Dedifferentiated amniotic fluid mesenchymal stem cell (primary cell): ENCODE data around the gene MRPS25.

Source experiments
- DNase-seq: peaks from one replicate; pipeline ENCODE4 v3.0.0-alpha.2; 2016; ENCODE audit errors: extremely low spot score

MRPS25 gene

DNA sequence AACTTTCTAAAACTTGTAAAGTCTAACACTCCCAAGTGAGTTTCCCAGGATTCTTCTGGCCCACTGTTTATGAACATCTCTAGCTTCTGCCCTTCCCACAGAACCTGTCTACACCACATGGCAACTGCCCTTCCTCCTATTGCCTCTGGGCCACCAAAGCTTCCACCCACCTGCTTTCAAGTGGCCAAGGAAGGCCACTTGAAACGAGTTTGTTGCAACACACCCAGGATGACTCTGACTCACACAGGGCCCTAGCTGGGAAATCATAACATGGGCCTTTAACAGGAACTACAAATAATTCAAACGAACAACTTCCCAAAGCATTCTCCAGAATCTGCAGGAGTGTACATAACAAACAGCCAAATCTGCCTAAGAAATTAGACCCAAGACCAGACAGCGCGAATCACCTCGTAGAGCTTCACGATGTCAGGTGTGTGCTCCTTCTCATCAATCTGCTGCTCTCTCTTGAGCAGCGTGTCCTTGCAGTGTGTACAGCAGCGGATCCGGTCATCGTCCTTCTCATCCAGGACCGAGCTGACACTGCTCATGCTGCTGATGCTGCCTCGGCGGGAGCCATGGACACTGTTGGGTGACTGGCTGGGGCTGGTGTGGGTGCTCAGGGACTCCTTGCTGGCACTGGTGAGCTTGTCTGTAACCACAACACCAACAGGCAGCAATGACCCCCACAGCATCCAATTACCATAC, 17.0 kb upstream of the MRPS25 start:
- no peak for DNase-seq

DNA sequence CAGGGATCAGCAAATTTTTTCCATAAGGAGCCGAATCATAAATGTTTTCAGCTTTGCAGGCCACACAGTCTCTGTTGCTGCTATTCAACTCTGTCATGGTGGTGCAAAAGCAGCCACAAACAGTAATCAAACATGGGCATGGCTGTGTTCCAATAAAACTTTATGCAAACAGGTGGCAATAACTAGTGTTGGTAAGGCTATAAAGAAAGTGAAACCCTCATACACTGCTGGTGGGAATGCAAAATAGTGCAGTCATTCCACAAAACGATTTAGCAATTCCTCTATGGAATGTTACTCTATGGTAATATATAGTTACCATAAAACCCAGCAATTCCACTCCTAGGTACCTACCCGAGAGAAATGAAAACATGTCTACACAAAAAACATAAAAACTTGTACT, 14.0 kb upstream of the MRPS25 start:
- DNase-seq: no peak

DNA sequence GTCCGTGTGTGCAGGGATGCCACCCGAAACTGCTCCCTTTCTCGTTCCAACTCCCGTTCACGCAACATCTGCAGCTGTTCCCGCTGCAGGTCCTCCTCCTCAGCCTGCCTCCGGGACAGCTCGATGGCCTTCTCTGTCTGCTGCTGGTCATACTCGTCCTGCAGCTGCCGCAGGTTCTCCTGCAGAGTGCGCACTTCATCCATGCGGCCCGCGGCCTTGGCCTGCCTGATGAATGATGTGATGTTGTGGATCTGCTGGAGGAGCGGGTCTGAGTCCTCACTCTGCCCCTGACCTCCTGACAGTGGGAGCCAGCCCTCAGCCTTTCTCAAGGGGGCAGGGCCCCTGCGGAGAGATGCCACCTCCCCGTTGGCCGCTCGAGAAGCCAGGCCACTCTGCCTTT, 9.4 kb upstream of the MRPS25 start:
- no peak for DNase-seq

GRCh38 chr3:15071699-15072098, 6.6 kb upstream of the MRPS25 start:
- DNase-seq: no peak

- no peak for DNase-seq
These were observed 4.3 kb upstream of the MRPS25 start for GRCh38 chr3:15069441-15069840.

GRCh38 chr3:15066467-15066866, 1.4 kb upstream of the MRPS25 start:
- DNase-seq: no peak

GRCh38 chr3:15065550-15066007, 464 bp upstream of the MRPS25 start:
- DNase-seq: no peak

GRCh38 chr3:15064299-15064834, 748 bp downstream of the MRPS25 start:
- DNase-seq: peak; percentile 26

- no peak for DNase-seq
These were observed 1.3 kb downstream of the MRPS25 start for GRCh38 chr3:15063656-15064286.

DNA sequence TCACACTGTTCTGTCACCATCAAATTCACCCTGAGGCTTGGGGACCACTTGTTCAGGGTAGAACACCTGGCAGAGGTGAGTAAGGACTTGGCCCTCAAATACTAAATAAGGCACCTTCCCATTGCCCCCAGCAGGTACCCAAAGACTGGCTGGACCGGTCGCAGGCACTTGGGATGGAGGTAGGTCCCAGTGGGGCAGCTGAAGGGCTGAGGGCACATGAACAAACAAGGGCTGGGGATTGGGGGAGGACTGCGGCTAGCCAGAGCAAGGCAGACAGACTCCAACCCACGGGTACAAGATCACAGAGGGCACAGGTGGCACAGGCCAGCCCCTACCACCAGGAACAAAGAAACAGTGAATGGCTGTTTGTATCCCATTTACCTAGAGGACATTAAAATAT, 1.9 kb downstream of the MRPS25 start:
- DNase-seq: no peak

DNA sequence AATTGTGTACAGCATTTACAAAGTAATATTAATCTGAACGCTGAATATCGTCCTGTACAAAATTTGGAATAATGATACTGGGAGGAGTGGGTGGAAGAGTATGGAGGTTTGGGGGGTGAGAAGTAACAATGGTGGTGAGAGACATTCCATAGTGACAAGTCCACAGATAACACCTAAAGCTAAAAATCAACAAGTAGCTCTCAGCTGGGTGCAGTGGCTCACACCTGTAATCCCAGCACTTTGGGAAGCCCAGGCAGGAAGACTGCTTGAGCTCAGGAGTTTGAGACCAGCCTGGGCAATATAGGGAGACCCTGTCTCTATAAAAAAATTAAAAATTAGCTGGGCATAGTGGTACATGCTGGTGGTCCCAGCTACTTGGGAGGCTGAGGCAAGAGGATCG, 5.1 kb downstream of the MRPS25 start:
- DNase-seq: no peak

- no peak for DNase-seq
These were observed 8.3 kb downstream of the MRPS25 start for GRCh38 chr3:15056676-15057404.

DNA sequence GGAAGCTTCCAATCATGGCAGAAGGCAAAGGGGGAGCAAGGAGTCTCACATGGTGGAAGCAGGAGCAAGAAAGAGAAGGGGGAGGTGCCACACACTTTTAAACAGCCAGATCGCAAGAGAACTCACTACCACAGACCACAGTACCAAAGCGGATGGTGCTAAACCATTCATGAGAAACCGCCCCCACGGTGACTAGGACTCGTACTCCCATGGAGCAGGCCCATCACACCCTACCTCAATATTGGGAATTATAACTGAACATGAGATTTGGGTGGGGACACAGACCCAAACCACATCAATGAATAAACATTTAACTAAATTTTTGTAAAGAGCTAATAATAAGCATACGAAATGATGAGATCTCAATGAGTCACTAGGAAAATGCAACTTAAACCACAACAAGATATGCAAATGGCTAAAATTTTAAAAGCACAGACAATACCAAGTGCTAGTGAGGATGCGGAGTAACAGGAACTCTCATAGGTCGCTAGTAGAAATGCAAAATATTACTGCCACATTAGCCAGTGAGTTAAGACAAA, 10.0 kb downstream of the MRPS25 start:
- DNase-seq: no peak

DNA sequence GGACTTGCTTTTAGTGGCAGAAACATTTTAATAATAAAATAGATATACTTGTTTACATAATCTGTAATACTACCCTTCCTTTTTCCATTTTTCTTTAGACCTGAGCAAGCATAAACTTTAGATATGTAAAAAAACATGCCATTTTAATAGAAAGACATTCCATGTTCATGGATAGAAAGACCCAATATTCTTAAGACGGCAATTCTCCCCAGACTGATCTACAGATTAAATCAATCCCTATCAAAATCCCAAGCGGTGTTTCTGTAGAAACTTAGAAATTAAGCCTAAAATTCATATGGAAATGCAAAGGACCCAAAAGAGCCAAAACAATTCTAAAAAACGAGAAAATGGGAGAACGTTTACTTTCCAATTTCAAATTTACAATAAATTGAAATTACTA, 11.6 kb downstream of the MRPS25 start:
- DNase-seq: no peak

DNA sequence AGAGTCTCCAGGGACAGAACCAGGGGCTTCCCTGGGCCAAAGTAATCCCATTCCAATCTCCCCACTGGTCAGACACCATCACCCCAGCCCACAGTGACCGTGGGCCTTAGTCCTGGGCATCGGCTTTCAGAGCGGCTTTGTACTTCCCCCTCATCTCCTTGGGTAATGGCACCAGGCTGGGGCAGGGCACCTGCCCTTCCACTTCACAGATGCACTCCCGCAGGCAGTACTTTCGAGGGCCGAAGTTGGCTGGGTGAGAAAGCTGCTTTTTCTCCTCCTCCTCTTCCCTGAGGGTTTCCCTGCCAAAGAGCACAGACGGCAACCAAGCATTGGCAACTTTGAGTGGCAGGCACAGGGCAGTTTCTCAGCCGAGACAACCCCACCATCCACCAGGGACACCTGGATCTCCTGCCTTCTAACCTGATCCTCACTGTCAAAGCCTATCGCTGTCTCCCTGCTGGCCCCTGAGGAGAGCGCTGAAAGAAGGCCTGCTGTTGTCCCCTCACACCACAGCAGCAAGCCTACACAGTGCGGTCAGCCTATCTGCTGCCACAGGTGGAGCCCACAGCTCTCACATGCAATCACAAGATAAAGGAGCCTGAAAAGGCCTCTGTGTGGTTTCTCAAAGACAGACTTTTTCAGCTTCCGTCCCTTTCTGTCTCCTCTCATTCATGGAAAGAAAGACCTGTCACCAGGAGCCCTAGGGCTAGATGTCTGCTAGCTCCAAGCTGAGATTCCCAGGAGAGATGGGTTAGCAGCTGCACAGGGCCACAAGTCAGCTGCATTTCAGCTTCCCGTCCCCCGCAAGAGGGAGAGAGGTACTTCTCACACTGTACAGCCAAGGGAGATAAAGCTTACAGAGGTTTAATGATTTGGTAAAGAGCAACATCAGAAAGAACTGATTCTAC, 12.5 kb downstream of the MRPS25 start:
- no peak for DNase-seq

DNA sequence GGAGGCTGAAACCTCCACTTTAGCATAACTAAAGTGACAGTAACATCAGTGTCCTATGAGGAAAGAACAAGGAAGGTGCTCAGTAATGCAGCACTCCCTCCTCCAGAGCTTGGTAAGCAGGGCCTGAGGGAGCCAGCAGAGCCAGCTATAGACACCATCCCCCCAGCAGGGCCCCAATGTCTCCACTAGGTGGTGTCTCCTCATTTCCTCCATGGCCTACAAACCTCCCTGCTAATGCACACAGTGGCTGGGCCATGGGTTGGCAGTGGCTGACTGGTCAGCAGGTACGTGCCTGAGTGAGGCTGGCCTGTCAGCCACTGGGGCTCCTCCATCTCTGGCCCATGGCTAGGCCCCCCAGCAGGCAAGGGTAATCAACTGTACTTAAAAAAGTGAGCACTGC, 13.6 kb downstream of the MRPS25 start:
- DNase-seq: no peak

- DNase-seq: no peak
These were observed 14.6 kb downstream of the MRPS25 start for GRCh38 chr3:15050405-15051092.

DNA sequence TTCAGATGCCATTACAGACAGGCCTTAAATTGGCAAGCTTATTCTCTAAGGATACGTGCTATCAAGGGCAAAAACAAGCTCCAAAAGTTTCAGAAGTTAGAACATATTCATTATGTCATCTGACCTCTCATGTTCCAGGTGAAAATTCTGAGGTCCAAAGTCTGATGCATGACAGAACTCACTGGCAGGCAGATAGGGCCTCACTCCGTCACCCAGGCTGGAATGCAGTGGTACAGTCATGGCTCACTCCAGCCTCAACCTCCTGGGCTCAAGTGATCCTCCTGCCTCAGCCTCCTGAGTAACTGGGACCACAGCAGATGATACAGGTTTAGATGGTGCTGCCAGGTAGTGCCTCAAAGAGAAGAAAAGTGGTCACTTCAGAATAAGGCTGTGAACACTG, 15.5 kb downstream of the MRPS25 start:
- DNase-seq: no peak

DNA sequence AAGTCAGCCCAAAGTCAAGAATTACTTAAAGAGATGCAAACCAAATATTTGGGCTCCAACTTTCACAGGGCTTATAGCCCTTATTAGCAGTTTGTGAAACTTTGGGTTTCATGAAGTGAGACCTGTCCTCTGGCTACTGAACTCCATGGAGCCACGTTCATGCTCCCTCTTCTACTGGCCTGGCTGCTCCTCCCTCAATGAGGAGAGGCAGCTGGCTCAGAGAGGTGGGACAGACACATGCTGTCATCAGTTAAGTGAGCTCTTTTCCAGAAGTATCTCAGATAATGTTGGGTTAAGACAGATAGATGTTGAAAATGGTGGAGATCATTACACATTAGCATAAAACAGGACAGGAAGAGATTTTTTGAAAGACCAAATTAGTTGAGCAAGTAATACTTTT, 19.4 kb downstream of the MRPS25 start:
- no peak for DNase-seq

GRCh38 chr3:15044326-15044725, 20.8 kb downstream of the MRPS25 start:
- DNase-seq: no peak
